ENCODE data around the gene ELSPBP1.
A peak's percentile ranks its signal among the peaks of the same experiment; 100 is the strongest.

ELSPBP1 gene

GRCh38 chr19:48006762-48007161 lies 12.3 kb downstream of the ELSPBP1 start (continued):
- TF ChIP-seq REPIN1 (tag by site-specific recombination; IDR thresholded peaks at IDR 0.05; ENCODE audit: low read depth) (no peak), FEZF1 (tag by site-specific recombination; IDR thresholded peaks at IDR 0.05) (no peak), EGR2 (tag by site-specific recombination; IDR thresholded peaks at IDR 0.05; ENCODE audit: low read depth) (no peak), ZNF776 (tag by site-specific recombination; IDR thresholded peaks at IDR 0.05; ENCODE audit: borderline replicate concordance) (no peak)

GRCh38 chr19:48010932-48011758 lies 16.7 kb downstream of the ELSPBP1 start:
- H3K4me1 ChIP-seq (ENCODE audit: control insufficient read depth, insufficient read depth, low read length) = no peaks in the 10 kb centered on the region
- no peak overlapping the region for H3K27ac ChIP-seq (ENCODE audit: extremely low read depth, low read depth, low read length)
- ChIA-PET POLR2A (no interaction called here), CTCF (no interaction called here)
- no peaks in the 10 kb centered on the region; the same call in 1 of the 2 replicates for H3K9me3 ChIP-seq (ENCODE audit: control insufficient read depth, insufficient read depth, low read depth, low read length)
- H3K36me3 ChIP-seq (ENCODE audit: control insufficient read depth in 2 of 2, insufficient read depth in 1 of 2, low read length in 2 of 2) = no peaks in the 10 kb centered on the region
- no peak overlapping the region for H3K4me3 ChIP-seq (ENCODE audit: low read depth, low read length)
- TF ChIP-seq ZNF169 (tag by site-specific recombination; IDR thresholded peaks at IDR 0.05) (peak; percentile 82), ZNF248 (tag by site-specific recombination; IDR thresholded peaks at IDR 0.05) (0 out of 2 replicates have a peak, but pooled peaks have one; percentile 7), ZNF114 (tag by site-specific recombination; IDR thresholded peaks at IDR 0.05) (0 out of 2 replicates have a peak, but pooled peaks have one; percentile 46), SALL2 (tag by site-specific recombination; IDR thresholded peaks at IDR 0.05; ENCODE audit: borderline replicate concordance) (peak; percentile 59; the same call in 1 of the 2 replicates), ZFP3 (tag by site-specific recombination; IDR thresholded peaks at IDR 0.05; ENCODE audit: low read depth) (no peak), ATF2 (tag by site-specific recombination; IDR thresholded peaks at IDR 0.05; ENCODE audit: low read depth) (peak; percentile 93), ZBTB17 (tag by site-specific recombination; IDR thresholded peaks at IDR 0.05) (peak; percentile 69), ZNF571 (tag by site-specific recombination; IDR thresholded peaks at IDR 0.05) (0 out of 2 replicates have a peak, but pooled peaks have one; percentile 14), ZNF555 (tag by site-specific recombination; conservative IDR thresholded peaks at IDR 0.05) (no peak), ZNF391 (tag by site-specific recombination; IDR thresholded peaks at IDR 0.05; ENCODE audit: borderline replicate concordance, low read depth) (no peak), ZNF785 (tag by site-specific recombination; IDR thresholded peaks at IDR 0.05) (peak; percentile 16; the same call in 1 of the 2 replicates), RBAK (tag by site-specific recombination; IDR thresholded peaks at IDR 0.05) (peak; percentile 60), ZNF311 (tag by site-specific recombination; IDR thresholded peaks at IDR 0.05; ENCODE audit: borderline replicate concordance) (0 out of 2 replicates have a peak, but pooled peaks have one; percentile 15), ZNF148 (tag by site-specific recombination; IDR thresholded peaks at IDR 0.05; ENCODE audit: borderline replicate concordance) (peak; percentile 91), ZBTB21 (tag by site-specific recombination; IDR thresholded peaks at IDR 0.05) (peak; percentile 74), ZNF747 (tag by site-specific recombination; IDR thresholded peaks at IDR 0.05) (0 out of 2 replicates have a peak, but pooled peaks have one; percentile 82), ZNF621 (tag by site-specific recombination; IDR thresholded peaks at IDR 0.05) (peak; percentile 53; the same call in 1 of the 2 replicates), ZNF513 (tag by site-specific recombination; IDR thresholded peaks at IDR 0.05) (peak; percentile 95), ZNF26 (tag by site-specific recombination; IDR thresholded peaks at IDR 0.05) (peak; percentile 94), GLIS2 (tag by site-specific recombination; IDR thresholded peaks at IDR 0.05) (no peak), BCL6B (tag by site-specific recombination; IDR thresholded peaks at IDR 0.05) (peak; percentile 44; the same call in 1 of the 2 replicates), ZNF239 (tag by site-specific recombination; IDR thresholded peaks at IDR 0.05) (0 out of 2 replicates have a peak, but pooled peaks have one; percentile 41), ZNF658 (tag by site-specific recombination; IDR thresholded peaks at IDR 0.05) (peak; percentile 93; the same call in 1 of the 2 replicates), KLF16 (tag by site-specific recombination; IDR thresholded peaks at IDR 0.05) (0 out of 2 replicates have a peak, but pooled peaks have one; percentile 35)
